Measurements from ENCODE around the gene PXYLP1.

Gene PXYLP1

DNA sequence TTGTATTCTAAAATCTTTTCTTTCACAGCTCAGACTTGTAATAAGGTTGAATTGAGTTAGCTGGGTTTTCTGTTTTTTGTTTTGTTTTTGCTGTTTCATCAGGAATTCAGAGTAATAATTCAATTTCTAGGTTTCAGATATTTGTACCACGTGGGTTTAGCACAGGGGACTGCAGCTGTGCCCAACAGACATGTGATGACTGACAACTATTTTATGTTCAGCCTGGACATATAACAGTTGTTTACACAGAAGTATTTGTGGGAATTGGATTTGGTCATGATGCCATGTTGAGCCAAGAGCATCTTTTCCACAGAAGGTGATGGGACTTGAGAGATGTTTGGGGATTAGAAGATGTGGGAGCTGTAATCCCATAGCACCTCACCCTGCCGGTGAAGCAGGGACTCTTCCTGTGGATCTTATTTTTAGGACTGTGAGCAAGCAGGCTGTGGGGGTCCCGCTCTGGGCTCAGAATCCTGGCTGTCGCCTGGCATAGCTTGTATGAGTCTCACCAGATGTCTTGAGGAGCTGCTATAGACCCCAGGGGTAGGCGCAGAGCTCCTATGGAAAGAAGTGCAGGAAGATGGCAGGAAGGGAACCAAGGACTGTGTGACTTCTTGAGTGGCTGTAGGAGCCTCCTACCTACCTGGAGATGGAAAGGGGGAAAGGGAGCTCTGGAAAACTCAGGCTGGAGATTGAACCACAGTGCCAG, 23.7 kb downstream of the PXYLP1 start:
- no peak for DNase-seq (ENCODE audit: extremely low spot score)
- no peak for TF ChIP-seq NFRKB (IDR thresholded peaks at IDR 0.05)
- TF ChIP-seq FOXK2 (IDR thresholded peaks at IDR 0.05): no peak
- no peak for TF ChIP-seq ELF4 (IDR thresholded peaks at IDR 0.05)
- TF ChIP-seq ARNT (IDR thresholded peaks at IDR 0.05): no peak
- TF ChIP-seq HDGF (IDR thresholded peaks at IDR 0.05; ENCODE audit: borderline replicate concordance): no peak
- no peak for TF ChIP-seq L3MBTL2 (conservative IDR thresholded peaks at IDR 0.05)
- TF ChIP-seq BHLHE40 (IDR thresholded peaks at IDR 0.05; ENCODE audit: borderline replicate concordance): no peak
- TF ChIP-seq ZNF384 (IDR thresholded peaks at IDR 0.05): no peak
- TF ChIP-seq FOXA1 (IDR thresholded peaks at IDR 0.05): no peak
- no peak for TF ChIP-seq FOXM1 (IDR thresholded peaks at IDR 0.05; ENCODE audit: borderline replicate concordance)
- TF ChIP-seq SP1 (IDR thresholded peaks at IDR 0.05): no peak
- TF ChIP-seq, protein P1, sequence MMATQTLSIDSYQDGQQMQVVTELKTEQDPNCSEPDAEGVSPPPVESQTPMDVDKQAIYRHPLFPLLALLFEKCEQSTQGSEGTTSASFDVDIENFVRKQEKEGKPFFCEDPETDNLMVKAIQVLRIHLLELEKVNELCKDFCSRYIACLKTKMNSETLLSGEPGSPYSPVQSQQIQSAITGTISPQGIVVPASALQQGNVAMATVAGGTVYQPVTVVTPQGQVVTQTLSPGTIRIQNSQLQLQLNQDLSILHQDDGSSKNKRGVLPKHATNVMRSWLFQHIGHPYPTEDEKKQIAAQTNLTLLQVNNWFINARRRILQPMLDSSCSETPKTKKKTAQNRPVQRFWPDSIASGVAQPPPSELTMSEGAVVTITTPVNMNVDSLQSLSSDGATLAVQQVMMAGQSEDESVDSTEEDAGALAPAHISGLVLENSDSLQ (IDR thresholded peaks at IDR 0.05): no peak
- no peak for TF ChIP-seq CTBP1 (IDR thresholded peaks at IDR 0.05; ENCODE audit: borderline replicate concordance)
- TF ChIP-seq TARDBP (IDR thresholded peaks at IDR 0.05): no peak
- ChIA-PET POLR2A (no interaction called here), CTCF (interaction anchor here (1.2 to 1.6 kb wide), 3 partner anchors 10 to 204 kb away, joined by 4 to 6 read pairs (median 4); partner anchors contain the start of genes PXYLP1 and SPSB4)

DNA sequence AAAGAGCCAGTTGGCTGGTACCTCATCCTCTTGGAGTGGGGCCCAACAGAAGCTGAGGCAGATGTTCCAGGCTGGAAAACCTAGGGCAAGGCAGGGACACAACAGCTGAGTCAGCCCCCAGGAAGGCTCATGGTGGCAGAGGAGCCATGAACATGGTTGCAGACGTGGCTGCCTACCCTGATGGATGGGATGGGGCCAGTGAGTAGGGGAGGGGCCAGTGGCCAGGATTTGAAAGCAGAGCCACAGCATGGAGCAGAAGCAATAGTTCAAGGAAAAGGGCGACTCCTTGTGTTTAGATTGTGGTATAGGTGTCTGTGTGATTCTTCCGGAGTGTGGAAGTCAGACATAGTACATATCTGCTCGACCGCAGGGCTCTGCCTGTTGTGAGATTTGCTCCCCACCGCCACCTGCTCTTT, 24.2 kb downstream of the PXYLP1 start:
- peak; percentile 51 for DNase-seq (ENCODE audit: extremely low spot score)
- no peak for TF ChIP-seq BHLHE40 (IDR thresholded peaks at IDR 0.05; ENCODE audit: borderline replicate concordance)
- no peak for TF ChIP-seq L3MBTL2 (conservative IDR thresholded peaks at IDR 0.05)
- no peak for TF ChIP-seq SP1 (IDR thresholded peaks at IDR 0.05)
- no peak for TF ChIP-seq FOXA1 (IDR thresholded peaks at IDR 0.05)
- TF ChIP-seq ZNF384 (IDR thresholded peaks at IDR 0.05): no peak
- no peak for TF ChIP-seq HDGF (IDR thresholded peaks at IDR 0.05; ENCODE audit: borderline replicate concordance)
- TF ChIP-seq FOXM1 (IDR thresholded peaks at IDR 0.05; ENCODE audit: borderline replicate concordance): no peak
- no peak for TF ChIP-seq FOXK2 (IDR thresholded peaks at IDR 0.05)
- no peak for TF ChIP-seq CTBP1 (IDR thresholded peaks at IDR 0.05; ENCODE audit: borderline replicate concordance)
- no peak for TF ChIP-seq SUZ12 (IDR thresholded peaks at IDR 0.05)
- TF ChIP-seq ARNT (IDR thresholded peaks at IDR 0.05): no peak
- TF ChIP-seq NFRKB (IDR thresholded peaks at IDR 0.05): no peak
- TF ChIP-seq, protein P1 (IDR thresholded peaks at IDR 0.05): no peak
- TF ChIP-seq LEF1 (IDR thresholded peaks at IDR 0.05; ENCODE audit: borderline replicate concordance): no peak
- TF ChIP-seq TARDBP (IDR thresholded peaks at IDR 0.05): no peak
- TF ChIP-seq ELF4 (IDR thresholded peaks at IDR 0.05): no peak
- CTCF ChIA-PET: interaction anchor here (0.6 to 1.6 kb wide), 4 partner anchors 21 to 436 kb away, joined by 3 to 6 read pairs (median 4); partner anchors contain the start of genes PXYLP1 and SPSB4
- POLR2A ChIA-PET: no interaction called here

- DNase-seq (ENCODE audit: extremely low spot score): no peak
- TF ChIP-seq ZNF384 (IDR thresholded peaks at IDR 0.05): no peak
- TF ChIP-seq, protein P1 (IDR thresholded peaks at IDR 0.05): no peak
- POLR2A ChIA-PET: no interaction called here
- CTCF ChIA-PET: interaction anchor here (0.8 kb wide), 1 partner anchor 22 kb away, joined by 4 read pairs; no protein-coding TSS in a partner anchor
These were observed 25.2 kb downstream of the PXYLP1 start for GRCh38 chr3:141256820-141257219.

GRCh38 chr3:141257961-141258360, 26.3 kb downstream of the PXYLP1 start:
- POLR2A ChIA-PET: no interaction called here
- TF ChIP-seq NFRKB (IDR thresholded peaks at IDR 0.05) (no peak), ELF4 (IDR thresholded peaks at IDR 0.05) (no peak), L3MBTL2 (conservative IDR thresholded peaks at IDR 0.05) (no peak), TARDBP (IDR thresholded peaks at IDR 0.05) (no peak), CTBP1 (IDR thresholded peaks at IDR 0.05; ENCODE audit: borderline replicate concordance) (no peak), SUZ12 (IDR thresholded peaks at IDR 0.05) (no peak), BHLHE40 (IDR thresholded peaks at IDR 0.05; ENCODE audit: borderline replicate concordance) (no peak), ARNT (IDR thresholded peaks at IDR 0.05) (no peak), ZNF384 (IDR thresholded peaks at IDR 0.05) (no peak), FOXM1 (IDR thresholded peaks at IDR 0.05; ENCODE audit: borderline replicate concordance) (no peak), HDGF (IDR thresholded peaks at IDR 0.05; ENCODE audit: borderline replicate concordance) (no peak), FOXK2 (IDR thresholded peaks at IDR 0.05) (no peak), FOXA1 (IDR thresholded peaks at IDR 0.05) (no peak)
- TF ChIP-seq, protein P1 (IDR thresholded peaks at IDR 0.05): no peak
- DNase-seq (ENCODE audit: extremely low spot score): no peak
- CTCF ChIA-PET: interaction anchor here (0.9 to 1.0 kb wide), 2 partner anchors 13 to 26 kb away, joined by 3 read pairs; partner anchors contain the start of gene PXYLP1

DNA sequence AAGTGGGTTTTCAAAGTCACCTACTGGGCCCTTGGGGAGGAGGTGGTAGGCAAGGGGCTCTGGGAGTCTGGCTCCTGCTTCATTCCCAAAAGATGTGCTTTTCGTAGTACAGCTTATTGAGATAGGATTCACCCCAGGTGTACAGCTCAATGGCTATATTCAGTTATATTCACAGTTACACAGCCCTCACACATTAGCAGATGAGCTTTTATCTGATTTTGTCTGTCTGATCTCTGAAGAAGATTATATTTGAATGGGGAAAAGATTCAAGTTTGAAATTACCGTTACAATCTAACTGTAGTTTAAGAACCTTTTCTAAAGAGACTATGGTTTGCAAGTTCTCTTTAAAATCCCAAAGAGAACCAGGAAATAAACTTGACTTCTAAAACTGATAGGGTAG, 27.3 kb downstream of the PXYLP1 start:
- TF ChIP-seq FOXA1 (IDR thresholded peaks at IDR 0.05) (no peak), ELF4 (IDR thresholded peaks at IDR 0.05) (no peak)
- CTCF ChIA-PET: interaction anchor here (0.9 to 1.0 kb wide), 2 partner anchors 14 to 27 kb away, joined by 3 read pairs; partner anchors contain the start of gene PXYLP1
- POLR2A ChIA-PET: interaction anchor here (1.4 kb wide), 1 partner anchor 27 kb away, joined by 4 read pairs; the partner anchor contains the start of gene PXYLP1

More for the DNA sequence above, 27.3 kb downstream of the PXYLP1 start:
- DNase-seq (ENCODE audit: extremely low spot score): no peak

Measured in HEK293T (cell line).